IPS-NIHi11 (cell line): Measurements from ENCODE around the gene NINJ2.
"Not testable (repeated sequence)": the region's sequence is repeated elsewhere in the genome, so short reads cannot be mapped to it uniquely, and the experiment has no call there.

ENCODE experiments used
- DNase-seq: peaks from one replicate; pipeline ENCODE4 v3.0.0; 2012; ENCODE audit warnings: mixed read lengths, low spot score

NINJ2 gene

GRCh38 chr12:586318-587071 is 76.8 kb downstream of the NINJ2 start:
- DNase-seq: no peak

GRCh38 chr12:585062-586061 is 77.9 kb downstream of the NINJ2 start:
- no peak for DNase-seq

GRCh38 chr12:583251-583869 is 79.9 kb downstream of the NINJ2 start:
- DNase-seq: no peak

GRCh38 chr12:581746-582145 is 81.5 kb downstream of the NINJ2 start:
- no peak for DNase-seq

GRCh38 chr12:581321-581720 is 81.9 kb downstream of the NINJ2 start:
- no peak for DNase-seq

- DNase-seq: no peak
Measured at GRCh38 chr12:580813-581212, 82.4 kb downstream of the NINJ2 start.

- DNase-seq: no peak
Measured at GRCh38 chr12:579420-580110, 83.7 kb downstream of the NINJ2 start.

GRCh38 chr12:578748-579419 is 84.4 kb downstream of the NINJ2 start:
- no peak for DNase-seq

GRCh38 chr12:577994-578747 is 85.1 kb downstream of the NINJ2 start:
- DNase-seq: not testable (repeated sequence)

- no peak for DNase-seq
Measured at GRCh38 chr12:576615-577110, 86.6 kb downstream of the NINJ2 start.

- DNase-seq: peak; percentile 97
Measured at GRCh38 chr12:575948-576614, 87.2 kb downstream of the NINJ2 start.

GRCh38 chr12:575129-575502 is 88.1 kb downstream of the NINJ2 start:
- no peak for DNase-seq

GRCh38 chr12:574475-575128 is 88.6 kb downstream of the NINJ2 start:
- no peak for DNase-seq

- DNase-seq: no peak
Measured at GRCh38 chr12:573232-573631, 90.0 kb downstream of the NINJ2 start.

GRCh38 chr12:572532-572899 is 90.7 kb downstream of the NINJ2 start:
- DNase-seq: no peak

- DNase-seq: no peak
Measured at GRCh38 chr12:571795-572531, 91.3 kb downstream of the NINJ2 start.

- DNase-seq: peak; percentile 81
Measured at GRCh38 chr12:570921-571794, 92.1 kb downstream of the NINJ2 start.

GRCh38 chr12:570435-570920 is 92.8 kb downstream of the NINJ2 start:
- DNase-seq: peak; percentile 93
